SH-SY5Y (cell line): ENCODE results near the gene TACC2.

ENCODE experiments used
- GATA2 ChIP-seq: IDR thresholded peaks from 2 replicates; pipeline ENCODE4 v1.6.1; 2011; ENCODE audit warnings: mild to moderate bottlenecking, low read depth, low read length
- GATA3 ChIP-seq: IDR thresholded peaks from 2 replicates; pipeline ENCODE4 v1.6.1; 2011; ENCODE audit warnings: low read depth, mild to moderate bottlenecking, low read length, moderate library complexity

The TACC2 gene

DNA sequence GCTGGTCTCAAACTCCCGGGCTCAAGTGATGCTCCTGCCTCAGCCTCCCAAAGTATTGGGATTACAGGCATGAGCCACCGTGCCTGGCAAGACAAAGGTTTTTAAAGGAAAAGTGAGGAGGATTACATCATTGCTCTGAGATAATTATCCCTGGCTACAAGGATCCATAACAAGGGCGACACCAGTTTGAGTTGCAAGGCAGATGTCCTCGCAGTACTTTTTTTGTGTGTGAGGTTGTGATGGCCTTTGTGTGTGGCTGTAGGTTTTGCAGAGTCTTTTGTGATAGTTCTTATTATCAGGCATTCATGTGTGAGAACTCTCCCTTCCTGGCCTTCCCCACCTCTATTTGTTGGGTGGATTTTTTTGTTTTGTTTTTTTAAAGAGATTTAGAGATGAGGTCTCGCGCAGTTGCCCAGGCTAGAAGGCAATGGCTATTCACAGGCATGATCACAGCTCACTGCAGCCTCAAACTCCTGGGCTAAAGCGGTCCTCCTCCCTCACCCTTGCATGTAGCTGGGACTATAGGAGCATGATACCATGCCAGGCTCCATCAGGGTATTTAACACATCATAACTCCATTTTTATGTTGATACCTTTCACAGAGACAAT lies 292.2 kb downstream of the TACC2 start:
- no peak for TF ChIP-seq GATA3
- TF ChIP-seq GATA2, result no peak

- TF ChIP-seq GATA3 (no peak), GATA2 (no peak)
Observed at GRCh38 chr10:122281751-122282150, 292.8 kb downstream of the TACC2 start.

DNA sequence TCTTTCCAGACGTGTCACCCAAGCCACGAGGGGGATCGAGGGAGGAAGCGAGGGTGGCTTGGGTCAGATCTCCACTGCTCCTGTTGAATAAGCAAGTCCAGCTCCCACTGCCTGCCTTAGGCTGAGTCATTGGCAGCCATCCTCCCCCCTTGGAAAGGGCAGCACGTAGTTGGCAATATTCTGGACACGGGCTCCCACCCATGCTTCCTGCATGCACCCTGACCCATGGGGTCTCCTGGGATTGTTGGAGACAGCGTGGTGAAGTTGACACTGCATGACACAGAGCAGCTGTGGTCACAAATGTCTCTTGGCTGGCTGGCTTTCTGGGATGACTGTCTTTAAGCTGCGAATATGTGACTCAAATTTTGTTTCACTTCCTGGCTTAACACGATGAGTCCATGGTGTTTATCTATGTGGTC lies 293.3 kb downstream of the TACC2 start:
- TF ChIP-seq GATA2 (no peak), GATA3 (no peak)

DNA sequence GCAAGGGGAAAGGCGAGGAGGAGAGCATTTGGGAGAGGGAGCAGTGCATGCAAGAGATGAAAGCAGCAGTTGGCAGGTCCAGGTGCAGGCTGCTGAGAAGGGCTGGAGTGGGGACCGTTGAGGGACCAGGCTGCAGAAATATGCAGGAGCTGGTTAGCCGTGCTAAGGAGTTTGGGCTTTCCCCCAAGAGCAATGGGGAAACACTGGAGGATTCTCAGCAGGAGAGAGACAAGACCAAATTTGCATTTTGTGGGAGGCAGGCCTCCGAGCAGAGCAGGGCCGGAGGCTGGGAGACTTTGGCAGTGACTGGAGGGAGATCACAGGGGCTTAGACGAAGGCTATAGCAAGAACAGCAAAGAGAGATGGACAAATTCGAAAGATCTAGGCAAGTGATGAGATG lies 293.9 kb downstream of the TACC2 start:
- TF ChIP-seq GATA2, result no peak

DNA sequence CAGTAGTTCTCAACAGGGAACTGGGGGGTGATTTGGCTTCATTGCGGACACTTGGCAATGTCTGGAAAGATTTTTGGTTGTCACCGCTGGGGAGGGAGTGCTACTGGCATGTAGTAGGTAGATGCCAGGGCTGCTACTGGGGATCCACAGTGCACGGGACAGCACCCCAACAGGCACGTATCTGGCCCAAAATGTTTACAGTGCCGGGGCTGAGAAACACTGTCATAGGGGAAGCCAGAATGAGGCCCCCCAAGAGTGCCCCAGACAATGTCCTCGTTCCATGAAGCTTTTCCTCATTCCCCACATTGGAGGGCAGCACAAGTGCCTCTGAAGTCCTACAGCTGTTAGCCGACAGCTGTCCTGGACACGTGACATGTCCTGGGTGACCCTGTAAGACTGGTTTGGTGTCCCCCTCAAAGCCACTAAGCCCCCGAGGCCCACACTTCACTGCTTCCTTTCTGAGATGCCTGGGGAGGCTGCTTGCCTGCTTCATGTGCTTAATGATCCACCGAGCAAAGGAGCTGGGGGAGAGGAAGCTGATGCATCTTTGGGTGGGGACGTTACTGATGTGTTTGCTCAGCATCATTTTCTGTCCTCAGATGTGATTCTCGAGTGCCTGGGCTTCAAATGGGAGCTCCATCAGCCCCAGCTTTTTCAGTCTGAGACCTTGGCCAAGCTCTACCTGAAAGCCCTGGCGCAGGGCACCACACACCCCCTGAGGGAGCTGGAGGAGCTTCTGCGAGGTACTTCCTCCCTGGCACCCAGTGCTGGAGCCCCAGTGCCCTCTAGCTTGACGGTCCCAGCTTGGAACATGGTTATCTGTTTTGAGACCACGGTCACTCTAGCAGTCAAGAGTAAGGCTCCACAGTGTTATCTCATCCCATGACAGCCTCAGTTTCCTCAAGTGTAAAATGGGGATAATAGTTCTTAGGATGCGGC lies 296.8 kb downstream of the TACC2 start:
- TF ChIP-seq GATA3, result no peak
- TF ChIP-seq GATA2, result no peak

GRCh38 chr10:122286867-122287266 lies 297.9 kb downstream of the TACC2 start:
- TF ChIP-seq GATA2, result no peak

- TF ChIP-seq GATA2 (no peak), GATA3 (no peak)
Observed at GRCh38 chr10:122287570-122287969, 298.6 kb downstream of the TACC2 start.

DNA sequence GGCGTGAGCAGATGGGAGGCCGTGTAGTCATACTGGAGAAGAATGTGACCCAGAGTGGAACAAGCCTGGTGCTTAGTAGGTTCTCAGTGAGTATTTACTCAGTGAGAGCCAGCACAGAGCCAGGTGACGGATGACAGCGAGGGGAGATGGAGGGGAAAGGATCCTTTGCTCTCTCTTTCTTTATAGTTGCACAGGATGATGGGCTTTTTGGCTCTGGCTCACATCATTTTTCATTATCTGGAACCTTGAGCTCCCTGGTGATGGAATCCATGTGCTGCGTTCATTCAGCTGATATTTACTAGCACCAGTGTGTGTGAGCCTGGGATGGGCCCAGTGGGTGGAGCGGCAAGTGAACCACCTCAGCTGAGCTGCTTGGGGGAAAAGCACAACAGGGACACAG lies 299.3 kb downstream of the TACC2 start:
- TF ChIP-seq GATA3, result no peak
- TF ChIP-seq GATA2, result no peak

GRCh38 chr10:122288917-122289316 lies 300.0 kb downstream of the TACC2 start:
- TF ChIP-seq GATA2 (no peak), GATA3 (no peak)

DNA sequence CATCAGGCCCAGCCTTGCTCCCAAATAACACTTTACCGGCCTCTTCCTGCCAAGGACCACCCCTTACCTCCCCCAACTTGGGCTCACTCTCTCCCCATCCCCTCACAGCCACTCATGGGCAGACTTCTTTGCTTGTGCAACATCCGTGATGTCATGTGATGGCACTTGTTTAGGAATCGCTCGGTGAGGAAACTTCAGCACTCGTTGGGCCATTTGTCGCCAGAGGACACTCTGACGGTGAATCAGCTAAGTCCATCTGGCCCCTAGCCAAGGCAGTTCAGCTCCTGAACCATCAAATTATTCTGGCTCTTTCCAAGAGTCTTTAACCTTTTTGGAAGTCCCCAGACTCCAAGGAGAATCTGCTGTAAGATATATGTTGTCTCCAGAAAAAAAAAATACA lies 301.4 kb downstream of the TACC2 start:
- TF ChIP-seq GATA2 (no peak), GATA3 (no peak)

- TF ChIP-seq GATA2, result no peak
- no peak for TF ChIP-seq GATA3
Observed at GRCh38 chr10:122290833-122291532, 302.0 kb downstream of the TACC2 start.

DNA sequence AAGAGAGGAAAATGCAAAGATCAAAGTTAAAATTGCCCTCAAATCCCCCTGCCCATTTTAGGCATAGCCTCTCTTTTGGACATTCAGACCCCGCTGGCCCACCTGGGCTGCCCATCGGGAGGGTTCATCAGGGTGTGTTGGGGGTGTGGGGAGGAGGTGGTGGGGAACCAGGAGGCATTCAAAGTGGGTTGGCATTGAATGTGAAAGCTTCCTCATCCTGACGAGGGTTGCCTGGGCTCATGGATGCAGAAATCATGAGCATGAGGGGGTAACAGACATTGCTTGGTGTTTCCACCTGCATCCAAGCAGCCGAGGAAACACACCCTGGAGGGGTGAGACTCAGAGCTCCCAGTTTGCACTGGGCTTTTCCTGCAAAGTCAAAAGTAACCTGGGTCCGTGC lies 302.8 kb downstream of the TACC2 start:
- no peak for TF ChIP-seq GATA3
- TF ChIP-seq GATA2, result no peak

GRCh38 chr10:122292376-122292775 lies 303.4 kb downstream of the TACC2 start:
- TF ChIP-seq GATA2, result no peak
- TF ChIP-seq GATA3, result no peak

DNA sequence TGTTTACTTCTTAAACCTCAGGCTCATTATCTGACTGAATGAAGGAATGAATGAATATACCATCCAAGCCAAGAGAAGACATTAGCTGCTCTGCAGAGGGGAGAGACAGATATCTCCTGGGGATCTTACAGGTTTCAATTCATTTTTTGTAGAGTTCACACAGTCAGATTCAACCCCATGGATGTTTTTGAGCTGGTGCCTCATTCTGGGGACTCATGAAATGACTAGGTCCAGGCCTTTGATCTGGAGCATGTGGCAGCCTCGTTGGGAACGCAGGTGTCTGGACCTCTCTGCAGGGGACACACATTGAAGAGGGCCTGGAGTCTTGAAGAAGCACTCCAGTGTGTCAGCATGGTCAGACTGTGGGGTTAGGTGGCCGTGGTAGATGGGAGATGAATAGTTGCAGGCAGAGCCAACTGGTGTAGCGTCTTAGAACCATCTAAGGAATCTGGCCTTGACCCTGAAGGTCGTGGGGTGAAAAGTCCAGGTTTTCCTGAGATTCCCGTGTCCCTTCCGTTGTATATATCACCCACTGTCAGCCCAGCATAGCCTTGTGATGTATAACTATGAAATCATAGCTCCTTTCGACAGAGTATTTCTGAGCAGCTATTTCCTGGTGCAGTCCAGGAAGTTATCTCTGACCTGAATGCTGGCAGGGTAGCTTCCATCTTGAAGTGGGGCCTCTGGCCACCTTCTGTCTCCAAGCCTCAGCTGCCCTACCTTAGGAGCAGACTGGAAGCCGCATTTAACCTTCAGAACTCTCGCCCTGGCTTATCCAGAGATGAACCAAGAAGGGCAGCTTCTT lies 304.4 kb downstream of the TACC2 start:
- no peak for TF ChIP-seq GATA2
- no peak for TF ChIP-seq GATA3
